K562 (cell line): ENCODE results near the gene SHH.

Source experiments
- CBX2 ChIP-seq: fragments of 200-600 bp; sonication (generic); IDR thresholded peaks from one replicate; pipeline ENCODE4 v1.6.1; 2012; ENCODE audit warnings: mild to moderate bottlenecking, low read length, inconsistent platforms; ENCODE audit not compliant: insufficient read depth, poor library complexity, severe bottlenecking
- HNRNPL ChIP-seq: fragments of 200-400 bp; formaldehyde crosslinking; IDR thresholded peaks from 2 replicates; pipeline ENCODE4 v1.6.1; 2017; ENCODE audit warnings: low read depth, mild to moderate bottlenecking, low read length
- LEF1 ChIP-seq: fragments of 450-650 bp; IDR thresholded peaks from 2 replicates; pipeline ENCODE4 v1.6.1; 2016; ENCODE audit warnings: mild to moderate bottlenecking
- RFX5 ChIP-seq: IDR thresholded peaks from 2 replicates; pipeline ENCODE4 v1.6.1; 2011; ENCODE audit warnings: low read depth, mild to moderate bottlenecking, improper control_type of control experiment, low read length
- SMARCA5 ChIP-seq: fragments of 450-650 bp; IDR thresholded peaks from 2 replicates; pipeline ENCODE4 v1.6.1; 2016
- TAF1 ChIP-seq: IDR thresholded peaks from 2 replicates; pipeline ENCODE4 v1.6.1; 2011; ENCODE audit warnings: mild to moderate bottlenecking, low read length, moderate library complexity; ENCODE audit not compliant: insufficient read depth, control insufficient read depth, severe bottlenecking; ENCODE audit errors: extremely low read depth
- ZFP30 ChIP-seq: fragments of 250-450 bp; sonication (Bioruptor Pico); IDR thresholded peaks from 2 replicates; pipeline ENCODE4 v1.8.0; 2022; ENCODE audit warnings: moderate library complexity, mild to moderate bottlenecking, inconsistent platforms, borderline replicate concordance
- TF ChIP-seq, protein P1 (sequence below), 3 experiments: IDR thresholded peaks in 2 of 3; conservative IDR thresholded peaks in 1 of 3; 2 replicates each; pipeline ENCODE4 v1.5.1; 2011 to 2012; ENCODE audit warnings: low read length in 3 of 3, mild to moderate bottlenecking in 3 of 3, control low read depth in 2 of 3, improper control_type of control experiment in 1 of 3, inconsistent platforms in 1 of 3, low read depth in 1 of 3, mixed read lengths in 1 of 3, moderate library complexity in 1 of 3; ENCODE audit not compliant: insufficient read depth in 2 of 3
- TF ChIP-seq, protein P2 (sequence below), 2 experiments: fragments of 450-650 bp in 1 of 2; sonication (generic) in 1 of 2; formaldehyde crosslinking in 1 of 2; IDR thresholded peaks in 1 of 2; conservative IDR thresholded peaks in 1 of 2; 2 replicates each; pipeline versions ENCODE4 v1.6.1 to v1.8.1; 2016 to 2023; ENCODE audit warnings: mild to moderate bottlenecking in 2 of 2, moderate library complexity in 2 of 2, inconsistent platforms in 1 of 2, missing genetic modification reagents in 1 of 2

DNA sequence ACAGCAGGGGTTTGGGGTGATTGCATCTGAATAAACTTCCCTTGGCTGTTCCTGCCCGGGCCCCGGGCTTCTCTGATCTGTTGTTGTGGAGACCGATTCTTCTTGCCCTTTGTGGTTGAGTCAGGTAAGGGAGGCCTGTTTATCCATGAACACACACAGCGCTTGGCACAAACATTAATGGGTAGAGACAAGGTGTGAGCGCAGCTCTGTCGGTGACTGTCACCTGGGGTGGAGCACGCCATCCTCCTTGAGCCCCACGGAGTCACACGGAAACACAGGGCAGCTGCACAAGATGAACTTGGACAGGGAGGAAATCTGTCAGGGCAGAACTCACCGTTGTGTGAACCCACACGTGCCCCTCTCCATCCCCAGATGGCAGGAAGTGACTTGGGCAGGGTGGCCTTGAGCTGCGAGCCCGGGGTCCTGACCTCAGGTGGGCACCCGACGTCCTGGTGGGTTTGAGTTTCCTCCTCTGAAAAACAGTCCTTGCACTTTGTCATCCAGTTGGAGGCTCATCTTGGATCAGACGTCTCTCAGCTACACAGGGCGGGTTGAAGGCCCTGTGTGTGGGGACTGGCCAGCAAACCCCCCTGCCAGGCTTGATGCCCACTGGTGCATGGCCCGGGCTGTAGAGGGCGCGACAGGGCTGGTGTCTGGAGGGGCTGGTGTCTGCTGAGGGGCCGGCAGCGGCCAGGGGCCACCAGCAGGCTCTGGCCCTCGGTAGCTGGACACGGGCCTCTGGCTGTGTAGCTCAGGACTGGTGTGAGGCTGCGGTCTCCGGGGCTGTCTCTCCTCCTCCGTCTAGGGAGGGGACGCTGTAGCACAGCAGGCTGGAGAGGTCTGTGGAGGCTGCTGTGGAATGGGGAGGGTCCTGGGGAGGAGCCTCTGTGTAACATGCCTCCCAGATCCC, 24.2 kb upstream of the SHH start:
- TF ChIP-seq LEF1 (no peak), RFX5 (no peak), TAF1 (no peak), SMARCA5 (no peak), HNRNPL (no peak), CBX2 (no peak), ZFP30 (CRISPR knock-in tag) (no peak)
- TF ChIP-seq, protein P1, sequence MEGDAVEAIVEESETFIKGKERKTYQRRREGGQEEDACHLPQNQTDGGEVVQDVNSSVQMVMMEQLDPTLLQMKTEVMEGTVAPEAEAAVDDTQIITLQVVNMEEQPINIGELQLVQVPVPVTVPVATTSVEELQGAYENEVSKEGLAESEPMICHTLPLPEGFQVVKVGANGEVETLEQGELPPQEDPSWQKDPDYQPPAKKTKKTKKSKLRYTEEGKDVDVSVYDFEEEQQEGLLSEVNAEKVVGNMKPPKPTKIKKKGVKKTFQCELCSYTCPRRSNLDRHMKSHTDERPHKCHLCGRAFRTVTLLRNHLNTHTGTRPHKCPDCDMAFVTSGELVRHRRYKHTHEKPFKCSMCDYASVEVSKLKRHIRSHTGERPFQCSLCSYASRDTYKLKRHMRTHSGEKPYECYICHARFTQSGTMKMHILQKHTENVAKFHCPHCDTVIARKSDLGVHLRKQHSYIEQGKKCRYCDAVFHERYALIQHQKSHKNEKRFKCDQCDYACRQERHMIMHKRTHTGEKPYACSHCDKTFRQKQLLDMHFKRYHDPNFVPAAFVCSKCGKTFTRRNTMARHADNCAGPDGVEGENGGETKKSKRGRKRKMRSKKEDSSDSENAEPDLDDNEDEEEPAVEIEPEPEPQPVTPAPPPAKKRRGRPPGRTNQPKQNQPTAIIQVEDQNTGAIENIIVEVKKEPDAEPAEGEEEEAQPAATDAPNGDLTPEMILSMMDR (IDR thresholded peaks at IDR 0.05 in 2 of 3, conservative IDR thresholded peaks at IDR 0.05 in 1 of 3; ENCODE audit: insufficient read depth in 2 of 3, low read depth in 1 of 3, low read length in 3 of 3) = no peak
- TF ChIP-seq, protein P2, sequence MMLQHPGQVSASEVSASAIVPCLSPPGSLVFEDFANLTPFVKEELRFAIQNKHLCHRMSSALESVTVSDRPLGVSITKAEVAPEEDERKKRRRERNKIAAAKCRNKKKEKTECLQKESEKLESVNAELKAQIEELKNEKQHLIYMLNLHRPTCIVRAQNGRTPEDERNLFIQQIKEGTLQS (IDR thresholded peaks at IDR 0.05) = no peak
- TF ChIP-seq, protein P2 (CRISPR knock-in tag; conservative IDR thresholded peaks at IDR 0.05) = no peak
